Measurements from ENCODE around the gene TMEM119. TPM values are rescaled to one million over a fixed set of nuclear protein-coding genes. Genes with fewer than 3 reads are reported as not detected.

The TMEM119 gene
- total RNA-seq, 1 experiment from 2014 or later: not detected

GRCh38 chr12:108592033-108592909, 5.6 kb downstream of the TMEM119 start:
- CTCF ChIA-PET: interaction anchor here (0.6 kb wide), 1 partner anchor 202 kb away, joined by 4 read pairs; no protein-coding TSS in a partner anchor
- Histone ChIP-seq H3K27ac (ENCODE audit: low read length) (no peak overlapping the region), H3K4me1 (ENCODE audit: control insufficient read depth, insufficient read depth, low read length) (peaks cover 4% of the 10 kb centered on the region), H3K27me3 (ENCODE audit: control insufficient read depth, insufficient read depth, low read length) (no peaks in the 10 kb centered on the region), H3K36me3 (ENCODE audit: control insufficient read depth, insufficient read depth, low read length) (no peaks in the 10 kb centered on the region), H3K4me3 (ENCODE audit: low read depth in 2 of 2, low read length in 2 of 2) (no peak overlapping the region), H3K9me3 (ENCODE audit: control insufficient read depth, insufficient read depth, low read depth, low read length) (no peaks in the 10 kb centered on the region)
- DNase-seq (ENCODE audit: low read depth, low spot score) (no peak), ATAC-seq (no peak)
- POLR2A ChIA-PET: no interaction called here
- no TSS peak for BruUV-seq (replicated peaks)
- intact Hi-C loops (cut with micrococcal nuclease; ENCODE audit: unreplicated experiment): no loop called here
- in situ Hi-C loops (cut with HindIII; ENCODE audit: low pct_unique_long_range_greater_than_20kb, low sequenced_read_pairs): no loop called here
- TF ChIP-seq CTCF (IDR thresholded peaks at IDR 0.05): no peak
- TF ChIP-seq SIN3A (IDR thresholded peaks at IDR 0.05; ENCODE audit: borderline replicate concordance, insufficient read depth, low read depth, low read length): no peak
- TF ChIP-seq TCF7L2 (IDR thresholded peaks at IDR 0.05; ENCODE audit: low read depth, low read length): no peak
- no peak for TF ChIP-seq POLR2AphosphoS5 (IDR thresholded peaks at IDR 0.05; ENCODE audit: low read depth, low read length)
- no peak for TF ChIP-seq REST (IDR thresholded peaks at IDR 0.05; ENCODE audit: insufficient read depth in 1 of 2, low read depth in 2 of 2, low read length in 1 of 2)

GRCh38 chr12:108591267-108591980, 6.5 kb downstream of the TMEM119 start:
- no peaks in the 10 kb centered on the region for H3K27me3 ChIP-seq (ENCODE audit: control insufficient read depth, insufficient read depth, low read length)
- CTCF ChIA-PET: no interaction called here

More at GRCh38 chr12:108591267-108591980, 6.5 kb downstream of the TMEM119 start:
- intact Hi-C loops (cut with micrococcal nuclease; ENCODE audit: unreplicated experiment): no loop called here
- no peak for TF ChIP-seq POLR2AphosphoS5 (IDR thresholded peaks at IDR 0.05; ENCODE audit: low read depth, low read length)
- TF ChIP-seq TCF7L2 (IDR thresholded peaks at IDR 0.05; ENCODE audit: low read depth, low read length): no peak
- TF ChIP-seq REST (IDR thresholded peaks at IDR 0.05; ENCODE audit: insufficient read depth in 1 of 2, low read depth in 2 of 2, low read length in 1 of 2): no peak
- no peak for TF ChIP-seq CTCF (IDR thresholded peaks at IDR 0.05)
- no peak for TF ChIP-seq SIN3A (IDR thresholded peaks at IDR 0.05; ENCODE audit: borderline replicate concordance, insufficient read depth, low read depth, low read length)
- no peak overlapping the region for H3K27ac ChIP-seq (ENCODE audit: low read length)
- DNase-seq (ENCODE audit: low read depth, low spot score) (no peak), ATAC-seq (no peak)
- H3K4me1 ChIP-seq (ENCODE audit: control insufficient read depth, insufficient read depth, low read length): peaks cover 4% of the 10 kb centered on the region
- no peaks in the 10 kb centered on the region for H3K9me3 ChIP-seq (ENCODE audit: control insufficient read depth, insufficient read depth, low read depth, low read length)
- POLR2A ChIA-PET: no interaction called here
- in situ Hi-C loops (cut with HindIII; ENCODE audit: low pct_unique_long_range_greater_than_20kb, low sequenced_read_pairs): no loop called here
- H3K36me3 ChIP-seq (ENCODE audit: control insufficient read depth, insufficient read depth, low read length): no peaks in the 10 kb centered on the region
- no TSS peak for BruUV-seq (replicated peaks)
- H3K4me3 ChIP-seq (ENCODE audit: low read depth in 2 of 2, low read length in 2 of 2): no peak overlapping the region

Data from Panc1 (cell line).